ENCODE data around the gene SDHC.
"Not testable (repeated sequence)": the region's sequence is repeated elsewhere in the genome, so short reads cannot be mapped to it uniquely, and the experiment has no call there.

SDHC gene

GRCh38 chr1:161388639-161389038 lies 74.5 kb downstream of the SDHC start:
- DNase-seq (ENCODE audit: low spot score) = no peak

DNA sequence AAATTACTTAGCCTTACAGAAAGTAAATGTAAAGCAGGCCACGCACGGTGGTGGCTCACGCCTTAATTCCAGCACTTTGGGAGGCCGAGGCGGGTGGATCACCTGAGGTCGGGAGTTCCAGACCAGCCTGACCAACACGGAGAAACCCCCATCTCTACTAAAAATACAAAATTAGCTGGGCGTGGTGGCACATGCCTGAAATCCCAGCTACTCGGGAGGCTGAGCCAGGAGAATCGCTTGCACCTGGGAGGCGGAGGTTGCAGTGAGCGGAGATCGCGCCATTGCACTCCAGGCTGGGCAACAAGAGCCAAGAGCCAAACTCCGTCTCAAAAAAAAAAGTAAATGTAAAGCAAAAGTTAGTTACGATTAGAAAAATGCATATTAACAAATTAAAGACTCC lies 75.0 kb downstream of the SDHC start:
- DNase-seq (ENCODE audit: low spot score) = not testable (repeated sequence)

DNA sequence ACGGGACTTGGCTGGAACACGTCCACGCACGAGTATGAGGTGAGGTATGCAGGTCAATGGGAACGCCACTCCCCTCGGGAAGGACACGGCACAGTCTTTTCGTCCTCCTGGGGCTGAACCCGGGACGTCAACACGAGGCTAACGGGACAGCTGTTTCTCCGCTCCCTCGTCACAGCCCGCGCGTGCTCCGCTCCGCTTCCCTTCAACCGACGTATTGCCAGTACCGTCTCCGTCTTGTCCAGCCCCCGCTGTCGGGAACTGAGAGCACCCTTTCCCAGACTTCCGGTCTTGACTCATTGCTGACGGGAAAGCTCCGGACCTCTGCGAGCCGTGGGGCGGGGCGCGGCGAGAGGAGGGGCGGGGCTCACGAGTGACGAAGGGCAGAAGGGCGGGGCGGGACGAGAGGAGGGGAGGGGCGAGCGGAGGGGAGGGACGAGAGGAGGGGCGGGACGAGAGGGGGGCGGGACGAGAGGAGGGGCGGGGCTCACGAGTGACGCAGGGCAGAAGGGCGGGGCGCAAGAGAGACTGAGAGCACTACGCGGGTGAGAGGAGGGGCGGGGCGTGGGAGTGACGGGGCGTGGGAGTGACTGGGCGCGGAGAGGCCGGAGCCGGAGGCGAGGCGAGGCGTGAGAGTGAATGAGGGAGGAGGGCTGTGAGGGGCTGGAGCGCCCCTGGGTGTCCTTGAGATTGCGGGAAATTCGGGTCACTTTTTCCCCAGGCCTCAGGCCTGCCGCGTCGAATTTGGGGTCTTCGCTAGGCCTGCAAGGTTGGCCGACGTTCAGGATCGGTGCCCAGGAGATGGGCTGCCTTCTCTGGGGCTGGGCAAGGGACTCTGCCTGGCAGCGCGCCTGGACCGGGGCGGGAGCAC lies 75.7 kb downstream of the SDHC start:
- peak; percentile 98 for DNase-seq (ENCODE audit: low spot score)

GRCh38 chr1:161390559-161390858 lies 76.3 kb downstream of the SDHC start:
- DNase-seq (ENCODE audit: low spot score) = no peak

DNA sequence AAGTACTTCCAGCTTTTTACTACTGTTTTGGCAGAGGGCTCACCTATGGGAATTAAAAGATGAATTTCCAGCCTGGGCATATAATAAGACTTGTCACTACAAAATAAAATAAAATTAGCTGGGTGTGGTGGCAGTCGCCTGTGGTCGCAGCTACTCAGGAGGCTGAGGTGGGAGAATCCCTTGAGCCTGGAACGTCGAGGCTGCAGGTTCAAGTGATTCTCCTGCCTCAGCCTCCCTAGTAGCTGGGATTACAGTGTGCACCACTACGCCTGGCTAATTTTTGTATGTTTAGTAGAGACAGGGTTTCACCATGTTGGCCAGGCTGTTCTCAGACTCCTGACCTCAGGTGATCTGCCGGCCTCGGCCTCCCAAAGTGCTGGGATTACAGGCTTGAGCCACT lies 77.0 kb downstream of the SDHC start:
- not testable (repeated sequence) for DNase-seq (ENCODE audit: low spot score)

DNA sequence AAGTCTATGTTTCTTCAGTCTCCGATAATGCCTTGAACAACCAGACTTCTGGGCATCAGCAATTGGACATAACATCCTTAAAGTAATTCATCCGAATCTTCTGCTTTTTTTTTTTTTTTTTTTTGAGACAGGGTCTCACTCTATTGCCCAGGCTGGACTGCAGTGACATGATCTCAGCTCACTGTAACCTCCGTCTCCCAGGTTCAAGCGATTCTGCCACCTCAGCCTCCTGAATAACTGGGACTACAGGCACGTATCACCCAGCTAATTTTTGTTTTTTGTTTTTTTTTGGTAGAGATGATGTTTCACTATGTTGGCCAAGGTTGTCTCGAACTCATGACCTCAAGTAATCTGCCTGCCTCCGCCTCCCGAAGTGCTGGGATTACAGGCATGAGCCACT lies 77.4 kb downstream of the SDHC start:
- no peak for DNase-seq (ENCODE audit: low spot score)

DNA sequence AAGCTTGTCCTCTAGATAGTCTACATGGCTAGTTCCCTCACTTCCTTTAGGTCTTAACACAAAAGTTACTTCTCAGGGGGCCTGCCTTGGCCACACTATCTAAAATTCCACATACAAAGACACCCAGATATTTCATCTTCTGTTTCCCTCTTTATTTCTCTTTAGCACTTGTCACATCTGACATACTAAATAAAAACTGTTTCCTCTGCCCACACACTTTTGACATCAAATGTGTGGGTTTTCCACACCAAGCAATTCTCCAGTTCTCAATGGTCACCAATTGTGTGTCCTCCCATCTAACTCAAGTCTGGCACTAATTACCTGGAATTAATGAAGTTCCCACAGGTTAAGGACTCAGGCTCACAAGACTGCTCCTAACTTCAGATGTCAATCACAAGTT lies 79.0 kb downstream of the SDHC start:
- DNase-seq (ENCODE audit: low spot score) = no peak

DNA sequence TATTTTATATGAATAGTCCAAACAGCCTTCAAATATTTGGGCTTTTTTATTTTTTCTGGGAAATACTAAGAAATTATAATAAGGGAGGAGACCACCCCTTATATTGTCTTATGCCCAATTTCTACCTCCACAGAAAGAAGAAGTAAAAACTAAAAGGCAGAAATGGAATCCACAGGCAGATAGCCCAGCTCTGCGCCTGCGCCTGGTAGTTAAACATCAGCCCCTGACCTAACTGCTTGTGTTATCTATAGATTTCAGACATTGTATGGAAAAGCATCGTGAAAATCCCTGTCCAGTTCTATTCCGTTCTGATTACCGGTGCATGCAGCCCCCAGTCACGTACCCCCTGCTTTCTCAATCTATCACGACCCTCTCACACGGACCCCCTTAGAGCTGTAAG lies 82.9 kb downstream of the SDHC start:
- not testable (repeated sequence) for DNase-seq (ENCODE audit: low spot score)

DNA sequence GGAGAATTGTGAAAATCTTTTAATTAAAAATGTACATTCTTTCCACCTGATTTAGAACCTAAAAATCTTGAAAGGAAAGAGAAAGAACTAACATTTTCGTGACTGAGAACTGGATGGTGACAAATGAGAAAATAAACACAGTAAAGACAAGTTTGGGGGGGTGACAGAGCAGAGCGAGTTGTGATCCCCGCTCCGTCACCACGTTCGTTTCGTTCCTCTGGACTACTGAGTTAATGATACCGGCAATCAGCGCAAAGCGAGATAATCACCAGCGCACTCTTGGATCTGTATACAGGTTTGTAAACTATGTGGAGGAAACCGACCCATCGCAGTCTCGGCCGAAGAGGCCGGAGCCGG lies 84.7 kb downstream of the SDHC start:
- no peak for DNase-seq (ENCODE audit: low spot score)

GRCh38 chr1:161399257-161399998 lies 85.2 kb downstream of the SDHC start:
- peak; percentile 95 for DNase-seq (ENCODE audit: low spot score)

GRCh38 chr1:161402446-161402845 lies 88.3 kb downstream of the SDHC start:
- peak; percentile 13 for DNase-seq (ENCODE audit: low spot score)

DNA sequence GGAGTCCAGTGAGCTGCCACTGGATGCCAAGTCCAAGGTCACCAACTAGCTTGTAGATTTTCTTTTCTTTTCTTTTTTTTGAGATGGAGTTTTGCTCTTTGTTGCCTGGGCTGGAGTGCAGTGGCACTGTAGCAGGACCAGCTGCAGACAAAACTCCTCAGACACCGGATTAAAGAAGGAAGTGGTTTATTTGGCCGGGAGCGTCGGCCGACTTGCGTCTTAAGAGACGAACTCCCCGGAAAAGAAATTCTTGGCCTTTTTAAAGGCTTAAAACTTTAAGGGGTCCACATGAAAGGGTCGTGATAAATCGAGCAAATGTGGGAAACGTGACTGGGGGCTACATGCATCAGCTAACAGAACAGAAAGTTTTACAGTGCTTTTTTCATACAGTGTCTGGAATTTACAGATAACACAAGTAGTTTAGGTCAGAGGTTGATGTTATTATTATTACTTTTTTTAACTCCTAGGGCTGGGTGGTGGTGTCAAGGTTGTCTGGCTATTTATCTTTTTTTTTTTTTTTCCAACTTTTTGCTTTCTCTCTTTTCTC lies 89.9 kb downstream of the SDHC start:
- DNase-seq (ENCODE audit: low spot score) = no peak

DNA sequence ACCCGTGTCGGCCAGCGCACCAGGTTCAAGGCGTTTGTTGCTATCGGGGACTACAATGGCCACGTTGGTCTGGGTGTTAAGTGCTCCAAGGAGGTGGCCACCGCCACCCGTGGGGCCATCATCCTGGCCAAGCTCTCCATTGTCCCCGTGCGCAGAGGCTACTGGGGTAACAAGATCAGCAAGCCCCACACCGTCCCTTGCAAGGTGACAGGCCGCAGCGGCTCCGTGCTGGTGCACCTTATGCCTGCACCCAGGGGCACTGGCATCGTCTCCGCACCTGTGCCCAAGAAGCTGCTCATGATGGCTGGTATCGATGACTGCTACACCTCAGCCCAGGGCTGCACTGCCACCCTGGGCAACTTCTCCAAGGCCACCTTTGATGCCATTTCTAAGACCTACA lies 92.4 kb downstream of the SDHC start:
- not testable (repeated sequence) for DNase-seq (ENCODE audit: low spot score)

GRCh38 chr1:161407451-161407985 lies 93.3 kb downstream of the SDHC start:
- DNase-seq (ENCODE audit: low spot score) = no peak

DNA sequence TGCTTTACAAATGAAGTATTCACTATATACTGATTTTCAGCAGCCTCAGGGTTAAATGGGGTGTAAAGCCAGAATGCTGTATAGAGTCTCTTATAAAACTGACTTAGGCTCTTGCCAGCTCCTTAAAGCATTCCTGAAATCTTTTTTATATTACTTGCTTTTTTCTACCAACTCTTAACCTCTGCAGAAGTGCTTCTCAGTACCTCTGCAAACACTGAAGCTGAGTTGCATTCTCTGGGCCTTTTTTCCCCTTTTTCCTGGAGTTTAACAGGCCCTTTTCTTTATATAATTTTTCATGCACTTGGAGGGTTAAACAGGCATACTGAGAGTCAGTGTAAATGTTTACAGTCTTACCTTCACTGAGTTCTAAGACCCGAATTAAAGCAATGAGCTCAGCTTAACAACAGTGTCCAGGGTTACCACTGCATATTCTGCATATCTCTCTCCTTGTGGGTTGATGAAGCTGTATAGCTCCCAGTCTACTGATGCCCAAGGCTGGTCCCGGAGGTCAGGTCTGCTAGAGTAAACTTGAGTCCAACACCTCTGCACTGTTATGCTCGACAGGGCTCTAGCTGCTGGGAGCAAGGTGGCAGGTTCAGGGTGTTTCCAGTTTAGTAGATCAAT lies 94.4 kb downstream of the SDHC start:
- no peak for DNase-seq (ENCODE audit: low spot score)

- not testable (repeated sequence) for DNase-seq (ENCODE audit: low spot score)
Measured at GRCh38 chr1:161409848-161410635, 95.9 kb downstream of the SDHC start.

- DNase-seq (ENCODE audit: low spot score) = not testable (repeated sequence)
Measured at GRCh38 chr1:161410636-161410970, 96.4 kb downstream of the SDHC start.
